Stimulated activated naive CD8-positive, alpha-beta T cell treated with anti-CD3 and anti-CD28 coated beads, Interleukin-15, Interleukin-2, amounts not matched to agents 100 U/mL and 50 U/mL, for 24 hours (primary cell): ENCODE data around the gene DIS3L2.

Source experiments
- ATAC-seq: fragments of 150-1000 bp; cut with Tn5 transposase; one replicate; pipeline ENCODE4 v1.10.0; 2021
- DNase-seq: peaks from one replicate; pipeline ENCODE4 v3.0.0; 2021

DIS3L2 gene

DNA sequence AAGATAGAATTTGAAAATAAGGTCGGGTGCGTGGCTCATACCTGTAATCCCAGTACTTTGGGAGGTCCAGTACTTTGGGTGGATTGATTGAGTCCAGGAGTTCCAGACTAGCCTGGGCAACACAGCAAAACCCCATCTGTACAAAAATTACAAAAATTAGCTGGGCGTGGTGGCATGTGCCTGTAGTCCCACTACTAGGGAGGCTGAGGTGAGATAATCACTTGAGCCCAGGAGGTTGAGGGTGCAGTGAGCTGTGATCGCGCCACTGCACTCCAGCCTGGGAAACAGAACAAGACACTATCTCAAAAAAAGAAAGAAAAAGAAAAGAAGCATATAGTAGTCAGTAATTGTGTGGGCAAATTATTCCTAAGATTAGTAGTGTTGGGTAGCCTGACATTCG is 222.8 kb downstream of the DIS3L2 start:
- ATAC-seq, result no peak
- DNase-seq, result no peak

DNA sequence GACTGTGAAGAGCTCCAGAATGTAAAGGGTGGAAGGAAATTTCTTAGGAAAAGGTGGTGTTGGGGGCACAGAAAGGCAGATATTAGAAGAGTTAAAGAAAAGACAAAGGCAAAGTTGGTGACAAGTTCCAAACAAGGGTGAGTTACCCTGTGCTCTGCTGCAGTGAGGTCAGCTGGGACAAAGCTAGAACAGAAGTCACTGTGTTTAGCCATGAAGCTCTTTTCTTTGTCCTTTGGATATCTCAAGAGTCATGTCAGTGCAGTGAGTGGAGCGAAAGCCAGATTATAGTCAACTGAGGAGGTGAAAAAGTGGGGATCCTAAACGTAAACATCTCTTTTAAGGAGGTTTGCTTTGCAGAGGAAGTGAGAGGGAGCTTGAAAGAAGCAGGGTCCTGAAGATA is 229.3 kb downstream of the DIS3L2 start:
- ATAC-seq, result no peak
- DNase-seq, result no peak

DNA sequence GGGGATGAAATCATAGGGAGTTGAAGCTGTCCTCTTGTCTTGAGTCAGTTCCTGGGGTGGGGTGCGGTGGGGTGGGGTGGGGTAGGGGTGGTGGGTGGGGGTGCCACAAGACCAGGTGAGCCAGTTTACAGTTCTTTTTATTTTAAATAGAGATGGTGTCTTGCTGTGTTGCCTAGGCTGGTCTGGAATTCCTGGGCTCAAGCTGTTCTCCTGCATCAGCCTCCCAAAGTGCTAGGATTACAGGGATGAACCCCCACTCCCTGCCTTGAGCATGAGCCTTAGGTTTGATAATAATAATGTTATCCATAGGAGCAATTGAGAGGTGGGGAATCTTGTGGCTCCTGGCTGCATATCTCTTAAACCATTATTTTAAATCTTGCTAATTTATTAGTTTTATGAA is 234.0 kb downstream of the DIS3L2 start:
- DNase-seq (no peak), ATAC-seq (no peak)

DNA sequence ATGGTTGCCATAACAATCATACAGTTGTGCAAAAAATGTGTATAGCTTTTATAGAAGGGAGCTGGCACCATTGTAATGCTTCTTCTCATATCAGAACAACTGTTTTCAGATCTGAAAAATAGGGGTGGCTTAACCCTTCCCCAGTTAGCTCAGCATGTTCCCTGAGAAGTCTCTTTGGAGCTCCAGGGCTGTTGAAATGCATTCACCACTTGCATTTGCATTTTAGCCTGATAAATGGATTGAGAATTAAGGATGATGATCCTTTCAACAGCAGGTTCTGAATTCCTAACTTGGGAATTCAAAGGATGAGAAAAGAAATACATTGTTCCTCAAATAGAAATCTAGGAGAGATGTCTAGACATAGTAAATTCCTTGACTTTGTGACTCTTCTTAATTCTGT is 235.3 kb downstream of the DIS3L2 start:
- DNase-seq (no peak), ATAC-seq (no peak)

GRCh38 chr2:232200195-232200594 is 238.7 kb downstream of the DIS3L2 start:
- no peak for ATAC-seq

DNA sequence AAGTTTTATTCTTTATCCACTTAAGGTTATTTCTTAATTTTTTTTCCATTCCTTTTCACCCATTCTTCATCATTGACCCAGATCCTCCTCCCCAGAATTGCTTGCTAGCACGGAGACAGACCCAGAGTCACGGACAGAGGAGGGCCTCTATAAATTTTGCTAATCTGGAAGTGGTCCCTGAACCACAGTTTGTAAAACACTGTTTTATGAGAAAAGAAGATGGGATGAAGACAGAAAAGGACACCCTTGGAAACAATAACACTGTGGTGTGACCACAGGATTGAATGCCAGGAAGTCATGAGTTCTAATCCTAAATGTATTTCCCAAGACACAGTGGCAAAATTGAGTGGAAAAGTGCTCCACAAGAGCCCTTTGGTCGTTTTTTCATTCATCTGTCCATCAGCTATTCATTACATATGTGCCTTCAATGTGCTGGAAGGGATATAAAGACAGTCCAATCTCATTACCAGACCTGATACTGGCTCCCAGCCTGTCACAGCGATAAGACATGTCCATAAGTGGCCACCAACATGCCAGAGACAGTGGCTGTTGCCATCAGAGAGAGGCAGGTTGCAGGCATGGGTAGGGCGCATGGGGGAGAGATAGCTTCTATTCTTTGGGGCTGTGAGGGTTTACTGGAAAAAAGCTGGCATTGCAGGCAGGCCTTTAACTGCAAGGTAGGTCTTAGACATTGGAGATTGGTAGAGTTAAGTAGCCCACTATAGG is 241.8 kb downstream of the DIS3L2 start:
- ATAC-seq (no peak), DNase-seq (no peak)

More at GRCh38 chr2:232200195-232200594, 238.7 kb downstream of the DIS3L2 start:
- no peak for DNase-seq

DNA sequence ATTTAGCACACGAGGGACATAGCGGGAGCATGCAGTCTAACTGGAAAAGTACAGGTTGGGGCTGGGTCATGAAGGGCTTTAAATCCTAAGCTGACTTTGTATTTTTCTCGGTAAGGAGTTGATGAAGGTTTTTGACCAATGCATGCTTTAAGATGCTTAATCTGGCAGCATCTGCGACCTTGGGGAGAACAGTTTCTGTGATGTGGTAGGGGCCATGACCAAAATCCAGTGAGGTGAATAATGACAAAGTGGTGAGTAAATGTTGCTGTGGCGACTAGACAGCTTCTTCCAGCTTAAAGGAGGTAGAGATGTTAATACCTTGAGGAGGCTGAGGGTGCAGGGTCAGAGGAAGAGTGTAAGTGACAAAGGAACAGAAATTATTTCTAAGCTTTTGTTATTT is 242.4 kb downstream of the DIS3L2 start:
- no peak for DNase-seq
- peak; percentile 32 for ATAC-seq

- DNase-seq, result no peak
- no peak for ATAC-seq
Observed at GRCh38 chr2:232204457-232204931, 243.0 kb downstream of the DIS3L2 start.

DNA sequence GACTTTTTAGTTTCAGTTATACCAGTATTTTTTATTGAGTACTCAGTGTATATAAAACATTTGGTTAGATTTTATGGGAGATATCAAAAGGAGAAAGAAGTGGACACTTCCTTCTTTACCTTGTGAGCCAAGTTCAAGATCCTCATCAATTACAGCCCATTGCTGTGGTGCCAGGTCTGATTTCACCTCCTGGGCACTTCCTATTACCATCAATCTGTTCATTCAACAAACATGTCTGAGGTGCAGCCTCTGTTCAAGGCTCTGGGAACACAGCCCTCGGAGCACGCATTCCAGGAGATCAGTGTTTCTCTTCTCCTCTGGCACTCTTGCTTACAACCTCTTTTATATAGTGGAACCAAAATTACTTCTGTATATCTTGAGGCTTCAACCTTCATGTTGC is 245.7 kb downstream of the DIS3L2 start:
- DNase-seq (no peak), ATAC-seq (no peak)

GRCh38 chr2:232210306-232210705 is 248.8 kb downstream of the DIS3L2 start:
- ATAC-seq, result no peak

GRCh38 chr2:232211743-232212686 is 250.5 kb downstream of the DIS3L2 start:
- ATAC-seq (no peak), DNase-seq (no peak)

More at GRCh38 chr2:232210306-232210705, 248.8 kb downstream of the DIS3L2 start:
- DNase-seq, result no peak

DNA sequence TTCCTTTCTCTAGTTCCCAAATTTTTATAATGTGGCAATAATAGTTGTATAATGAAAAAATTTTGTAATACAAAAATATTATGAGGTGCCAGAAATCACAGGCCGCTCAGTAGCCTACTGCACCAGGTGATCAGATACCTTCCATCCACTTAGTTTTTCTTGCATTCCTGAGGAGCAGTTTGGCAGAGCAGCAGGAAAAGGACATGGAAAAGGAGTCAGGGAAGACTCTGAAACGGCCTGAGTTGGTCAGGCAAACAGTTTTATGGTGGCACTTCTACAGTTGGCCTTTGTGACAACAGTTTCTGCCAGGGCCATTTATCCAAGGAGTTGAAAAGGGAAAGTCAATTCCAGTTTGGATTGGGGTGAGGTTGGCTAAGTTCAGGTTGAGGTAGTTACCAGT is 251.7 kb downstream of the DIS3L2 start:
- DNase-seq, result no peak
- ATAC-seq, result no peak

DNA sequence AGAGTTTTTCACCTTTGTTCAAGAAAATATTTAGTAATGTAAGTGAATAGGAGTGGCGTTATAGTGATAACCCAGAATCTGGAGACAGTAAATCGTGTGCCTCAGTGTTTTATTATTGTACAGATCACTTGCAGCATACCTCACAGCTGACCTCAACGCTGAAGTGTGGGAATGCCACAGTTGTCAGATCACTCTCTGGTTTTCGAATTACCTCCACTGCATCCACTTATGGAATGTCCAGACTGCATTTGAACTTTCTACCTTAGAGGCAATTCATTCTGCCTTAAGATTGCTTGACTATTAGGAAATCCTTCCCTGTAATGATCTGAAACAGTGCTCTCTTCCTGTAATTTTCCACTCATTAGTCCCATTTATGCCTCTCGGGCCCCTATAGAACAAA is 252.5 kb downstream of the DIS3L2 start:
- ATAC-seq (no peak), DNase-seq (no peak)

DNA sequence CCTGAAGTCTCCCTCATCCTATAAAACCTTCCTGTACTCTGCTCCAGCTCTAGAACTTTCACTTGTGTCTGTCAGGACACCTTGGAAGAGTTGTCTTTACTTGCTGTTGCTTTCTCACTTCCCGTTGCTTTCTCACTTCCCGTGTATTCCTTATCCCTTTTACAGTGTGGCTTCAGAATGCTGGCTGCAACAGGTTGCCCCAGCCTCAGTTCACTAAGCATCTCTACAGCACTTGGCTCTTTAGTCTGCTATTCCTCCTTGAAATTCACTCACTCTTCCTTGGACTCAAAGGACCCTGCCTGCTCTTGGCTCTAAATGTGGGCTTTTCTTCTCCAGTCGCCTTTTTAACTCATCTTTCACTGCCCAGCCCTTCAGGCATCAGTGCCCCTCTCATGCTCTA is 254.5 kb downstream of the DIS3L2 start:
- ATAC-seq (no peak), DNase-seq (no peak)

DNA sequence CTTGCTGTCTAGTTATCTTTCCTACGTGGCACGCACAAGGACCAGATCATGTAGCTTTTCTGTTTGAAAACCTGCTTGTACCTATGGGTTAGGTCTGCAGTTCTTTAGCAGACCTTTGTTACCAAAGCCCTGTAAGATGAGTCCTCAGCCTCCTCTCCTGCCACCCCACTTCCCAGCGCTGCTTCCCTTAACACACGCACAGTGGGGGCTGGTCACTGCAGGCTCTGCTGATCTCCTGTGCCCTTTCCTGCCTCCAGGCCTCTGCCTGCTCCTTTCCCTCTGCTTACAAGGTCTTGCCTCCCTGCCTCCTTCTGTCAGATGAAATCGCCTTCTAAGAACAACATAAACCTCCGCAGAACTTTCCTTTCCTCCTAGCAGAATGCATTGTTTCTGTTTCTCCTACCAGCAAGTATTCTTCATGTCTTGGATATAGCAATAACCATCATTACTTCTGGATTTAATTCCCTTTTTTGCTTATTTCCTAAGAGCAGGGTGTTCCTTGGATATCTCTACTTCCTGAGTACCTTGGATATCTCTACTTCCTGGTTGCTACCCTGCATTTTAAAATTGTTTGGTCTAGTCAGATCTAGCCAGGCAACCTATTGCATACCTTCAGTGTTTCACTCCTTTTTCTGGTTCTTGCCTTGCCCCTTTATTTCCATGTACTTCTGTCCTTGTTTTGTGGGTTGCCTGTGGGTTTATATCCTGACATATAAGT is 257.4 kb downstream of the DIS3L2 start:
- no peak for ATAC-seq
- DNase-seq, result no peak

- no peak for ATAC-seq
- no peak for DNase-seq
Observed at GRCh38 chr2:232219496-232219870, 258.0 kb downstream of the DIS3L2 start.

GRCh38 chr2:232219932-232220331 is 258.4 kb downstream of the DIS3L2 start:
- no peak for ATAC-seq
- no peak for DNase-seq

DNA sequence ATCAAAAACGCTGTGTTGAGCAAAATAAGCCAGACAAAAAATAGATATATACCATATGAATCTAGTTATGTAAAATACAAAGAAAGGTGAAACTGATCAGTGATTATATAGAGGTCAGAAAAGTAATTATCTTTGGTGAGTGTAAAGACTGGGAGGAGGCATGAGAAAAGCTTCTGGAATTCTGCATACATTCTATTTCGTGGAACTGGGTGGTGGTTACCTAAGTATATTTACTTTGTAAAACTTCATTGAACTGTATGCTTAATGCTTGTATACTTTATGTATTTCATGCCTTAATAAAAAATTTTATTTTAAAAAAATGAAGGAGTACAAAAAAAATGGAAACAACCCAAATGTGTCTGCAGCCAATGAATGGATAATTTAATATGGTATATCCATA is 263.9 kb downstream of the DIS3L2 start:
- DNase-seq (no peak), ATAC-seq (no peak)

DNA sequence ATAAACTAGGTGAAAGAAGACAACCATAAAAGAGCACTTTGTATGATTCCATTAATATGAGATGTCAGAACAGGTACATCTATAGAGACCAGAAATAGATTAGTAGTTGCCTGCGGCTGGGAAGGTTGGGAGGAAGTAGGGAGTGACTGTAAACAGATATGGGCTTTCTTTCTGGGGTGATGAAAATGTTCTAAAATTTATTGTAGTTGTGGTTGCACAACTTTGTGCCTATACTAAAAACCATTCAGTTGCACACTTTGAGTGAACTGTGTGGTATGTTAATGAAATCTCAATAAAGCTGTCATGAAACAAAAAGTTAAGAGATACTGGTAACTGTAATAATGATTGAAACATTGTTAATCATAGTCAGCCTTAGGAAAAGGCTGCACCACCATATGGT is 264.4 kb downstream of the DIS3L2 start:
- no peak for DNase-seq
- ATAC-seq, result no peak

GRCh38 chr2:232228332-232228731 is 266.8 kb downstream of the DIS3L2 start:
- DNase-seq, result no peak
- ATAC-seq, result no peak

DNA sequence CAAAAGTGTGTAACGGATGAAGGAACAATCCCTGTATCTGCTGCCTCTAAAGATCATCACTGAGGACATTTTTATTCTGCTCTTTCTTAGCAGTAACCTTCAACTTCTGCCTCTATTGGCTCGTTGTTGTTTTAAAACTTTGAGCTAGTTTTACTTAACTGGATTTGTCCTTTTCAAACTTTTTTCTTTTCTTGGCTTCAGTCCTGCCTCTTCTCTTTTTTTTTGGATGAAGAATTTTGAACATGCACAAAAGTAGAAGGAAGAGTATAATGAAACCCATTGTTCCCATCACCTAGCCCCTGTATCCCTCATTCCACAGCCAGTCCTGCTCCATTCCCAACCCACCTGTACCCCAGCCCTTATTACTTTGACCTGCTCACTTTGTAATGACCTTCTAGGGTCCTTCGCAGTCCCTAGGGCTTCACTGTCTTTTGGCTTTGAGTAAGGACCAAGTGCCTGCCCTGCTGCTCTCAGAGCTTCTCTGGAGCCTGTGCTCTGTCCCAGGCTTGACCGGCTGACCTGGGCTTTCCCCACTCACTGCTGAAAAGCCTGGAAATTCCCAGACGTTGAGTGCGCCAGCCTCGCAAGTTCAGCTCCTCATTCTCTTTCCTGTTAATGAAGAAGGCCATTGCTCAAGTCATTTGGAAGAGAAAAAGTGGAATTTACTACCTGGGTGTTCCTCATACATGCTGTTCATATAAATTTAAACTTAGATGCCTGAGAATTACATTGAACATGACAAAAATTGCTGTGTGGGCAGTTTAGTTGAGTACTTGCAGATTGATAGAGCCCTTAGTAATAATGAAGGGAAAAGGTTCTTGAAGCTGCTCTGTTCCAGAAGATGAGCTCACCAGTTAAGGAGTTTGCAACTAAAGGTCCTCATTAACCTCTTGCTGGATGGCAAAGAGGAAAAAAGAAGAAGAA is 267.7 kb downstream of the DIS3L2 start:
- ATAC-seq (no peak), DNase-seq (no peak)

DNA sequence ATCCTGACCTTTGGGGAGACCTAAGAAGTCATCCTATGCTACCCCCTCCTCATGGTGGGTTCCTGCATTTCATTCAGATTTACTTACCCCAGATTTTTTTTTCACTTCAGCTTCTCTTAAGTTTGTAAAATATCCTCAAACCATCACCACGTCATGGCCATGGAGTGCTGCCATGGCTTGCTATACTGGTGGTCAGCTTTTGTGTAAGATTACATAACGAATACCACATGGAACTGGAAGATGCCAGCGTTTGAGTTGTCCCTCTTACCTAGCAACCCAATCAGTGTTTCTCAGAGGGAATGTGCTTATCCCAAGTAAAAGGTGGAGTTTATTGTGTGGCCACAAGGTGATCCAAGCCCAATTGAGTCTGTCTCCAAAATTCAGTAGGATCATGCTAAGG is 268.4 kb downstream of the DIS3L2 start:
- DNase-seq, result no peak
- ATAC-seq, result no peak
